Measurements from ENCODE around the gene SLC66A1.
"Not testable (repeated sequence)": the region's sequence is repeated elsewhere in the genome, so short reads cannot be mapped to it uniquely, and the experiment has no call there.

The SLC66A1 gene, protein sequence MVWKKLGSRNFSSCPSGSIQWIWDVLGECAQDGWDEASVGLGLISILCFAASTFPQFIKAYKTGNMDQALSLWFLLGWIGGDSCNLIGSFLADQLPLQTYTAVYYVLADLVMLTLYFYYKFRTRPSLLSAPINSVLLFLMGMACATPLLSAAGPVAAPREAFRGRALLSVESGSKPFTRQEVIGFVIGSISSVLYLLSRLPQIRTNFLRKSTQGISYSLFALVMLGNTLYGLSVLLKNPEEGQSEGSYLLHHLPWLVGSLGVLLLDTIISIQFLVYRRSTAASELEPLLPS

DNA sequence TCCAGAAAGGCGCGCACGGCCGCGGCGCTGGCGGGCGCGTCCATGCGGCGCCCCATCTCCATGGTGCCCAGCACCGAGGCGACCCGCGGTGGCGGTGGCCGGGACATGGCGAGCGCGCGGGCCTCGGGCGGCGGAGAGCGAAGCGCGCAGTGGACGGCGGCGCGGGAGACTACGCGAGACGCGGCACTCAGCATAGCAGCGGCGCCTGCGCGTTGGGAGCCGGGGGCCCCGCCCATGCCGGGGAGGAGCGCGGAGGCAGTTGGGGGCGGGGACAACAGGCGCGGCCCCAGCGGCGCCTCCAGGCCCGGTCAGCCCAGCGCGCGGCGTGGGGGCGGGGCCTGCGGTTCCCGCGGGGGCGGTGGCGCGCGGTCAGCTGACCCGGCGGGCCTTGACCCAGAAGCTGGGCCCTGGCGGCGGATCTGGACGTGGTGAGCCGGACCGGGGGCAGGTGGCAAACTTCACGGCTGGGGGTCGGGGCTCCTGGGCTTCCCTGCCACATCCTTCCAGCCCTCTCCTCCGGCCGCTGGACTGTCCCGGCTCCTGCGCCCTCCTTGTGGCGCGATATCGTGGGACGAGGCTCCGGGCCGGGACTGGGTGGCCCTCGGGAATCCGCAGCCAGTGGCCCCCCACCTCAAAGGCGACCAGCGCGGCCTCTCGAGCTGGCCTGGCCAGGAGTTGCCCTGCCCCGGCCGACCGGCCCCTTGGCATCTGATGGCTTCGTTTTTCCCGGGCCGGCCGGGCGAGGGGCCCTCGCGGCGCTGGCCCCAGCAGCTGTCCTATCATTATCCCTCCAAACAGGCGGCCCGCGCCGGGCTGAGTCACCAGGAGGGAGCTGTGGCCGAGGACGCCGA, at the start of gene SLC66A1, which contains the start of gene AKR7A2:
Gene SLC66A1 (plus strand): TSS at position 396 of the 851 bp plus-strand sequence. CDS start 5,352 bp downstream, outside the sequence.
Gene AKR7A2 (minus strand): TSS at position 214 of the 851 bp plus-strand sequence. CDS start 20 bp downstream, at position 194.
- peak; percentile 91 for DNase-seq (ENCODE audit: low read depth)
- TF ChIP-seq POLR2A (IDR thresholded peaks at IDR 0.05; ENCODE audit: extremely low read depth, insufficient read length) (peak; percentile 77), MYC (IDR thresholded peaks at IDR 0.05; ENCODE audit: low read depth, low read length) (0 out of 2 replicates have a peak, but pooled peaks have one; percentile 7), MAX (IDR thresholded peaks at IDR 0.05; ENCODE audit: low read depth, low read length) (peak; percentile 17), CTCF (IDR thresholded peaks at IDR 0.05; ENCODE audit: low read depth, low read length) (no peak)
- peak within 1 kb of the TSS; percentile 71 for H3K4me3 ChIP-seq (ENCODE audit: low read depth, low read length)

DNA sequence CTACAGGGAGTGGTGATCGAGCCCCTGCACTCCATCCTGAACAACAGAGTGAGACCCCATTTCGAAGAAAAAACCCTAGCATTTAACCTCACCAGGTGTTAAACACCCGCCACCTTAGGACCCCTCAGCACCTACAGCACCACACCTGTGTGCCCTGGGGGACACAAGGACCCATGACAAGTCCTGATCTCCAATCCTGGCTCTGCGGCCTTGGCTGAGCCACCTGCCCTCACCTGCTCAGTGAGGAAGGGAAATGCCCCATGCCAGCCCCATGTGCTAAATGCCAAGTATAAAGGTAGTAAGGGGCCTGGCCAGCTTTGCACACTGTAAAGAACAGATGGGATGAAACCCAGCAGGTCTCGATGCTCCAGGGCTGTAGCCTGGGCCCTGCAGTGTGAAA, 49.4 kb upstream of the SLC66A1 start:
- no peak for DNase-seq (ENCODE audit: low read depth)
- H3K4me3 ChIP-seq (ENCODE audit: low read depth, low read length): no peak overlapping the region
- no peak for TF ChIP-seq MAX (IDR thresholded peaks at IDR 0.05; ENCODE audit: low read depth, low read length)

GRCh38 chr1:19268445-19268844, 43.7 kb upstream of the SLC66A1 start:
- TF ChIP-seq MYC (IDR thresholded peaks at IDR 0.05; ENCODE audit: low read depth, low read length) (no peak), POLR2A (IDR thresholded peaks at IDR 0.05; ENCODE audit: extremely low read depth, insufficient read length) (no peak), MAX (IDR thresholded peaks at IDR 0.05; ENCODE audit: low read depth, low read length) (no peak), CTCF (IDR thresholded peaks at IDR 0.05; ENCODE audit: low read depth, low read length) (no peak)
- no peak overlapping the region for H3K4me3 ChIP-seq (ENCODE audit: low read depth, low read length)
- no peak for DNase-seq (ENCODE audit: low read depth)

DNA sequence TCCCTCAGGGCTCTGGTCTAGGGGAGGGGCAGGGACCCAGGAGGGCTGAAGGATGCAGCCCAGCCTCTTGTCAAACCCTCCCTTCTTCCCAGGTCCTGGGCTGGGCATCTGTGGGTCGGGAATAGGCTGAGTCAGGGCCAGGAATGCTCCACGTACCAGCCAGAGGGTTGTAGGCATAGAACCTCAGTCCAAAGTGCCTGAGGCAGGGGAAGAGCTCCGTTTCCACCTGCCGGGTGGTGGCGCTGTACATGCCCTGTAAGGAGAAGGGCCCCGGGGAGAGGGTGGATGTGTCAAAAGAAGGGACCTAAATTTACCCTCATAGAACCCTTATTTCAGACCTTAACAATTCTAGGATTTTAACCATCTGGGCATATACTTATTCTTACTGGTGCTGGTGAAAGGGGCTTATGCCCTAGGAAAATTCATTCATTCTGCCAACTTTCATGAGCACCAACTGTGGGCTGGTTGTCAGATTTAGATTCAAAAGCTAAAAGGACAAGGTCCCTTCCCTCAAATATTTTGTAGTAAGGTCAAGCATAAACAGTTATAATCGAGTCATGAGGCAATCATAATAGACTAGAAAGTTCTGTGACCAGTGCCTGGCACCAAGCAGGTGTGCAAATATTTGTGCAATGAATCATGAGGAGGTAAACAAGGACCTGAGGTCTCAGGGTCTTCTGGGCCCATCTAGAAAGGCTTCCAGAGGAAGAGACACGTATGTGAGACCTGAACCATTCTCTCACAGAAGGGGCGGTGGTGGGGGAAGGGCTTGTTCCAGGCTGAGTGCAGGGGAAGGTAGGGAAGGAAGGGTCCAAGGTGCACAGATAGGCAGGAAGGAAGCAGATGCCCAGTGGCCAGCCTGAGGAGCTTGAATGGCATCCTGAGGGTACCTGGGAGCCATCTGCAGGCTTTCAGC, 42.4 kb upstream of the SLC66A1 start:
- not testable (repeated sequence) for H3K4me3 ChIP-seq (ENCODE audit: low read depth, low read length); DNase-seq (ENCODE audit: low read depth)

DNA sequence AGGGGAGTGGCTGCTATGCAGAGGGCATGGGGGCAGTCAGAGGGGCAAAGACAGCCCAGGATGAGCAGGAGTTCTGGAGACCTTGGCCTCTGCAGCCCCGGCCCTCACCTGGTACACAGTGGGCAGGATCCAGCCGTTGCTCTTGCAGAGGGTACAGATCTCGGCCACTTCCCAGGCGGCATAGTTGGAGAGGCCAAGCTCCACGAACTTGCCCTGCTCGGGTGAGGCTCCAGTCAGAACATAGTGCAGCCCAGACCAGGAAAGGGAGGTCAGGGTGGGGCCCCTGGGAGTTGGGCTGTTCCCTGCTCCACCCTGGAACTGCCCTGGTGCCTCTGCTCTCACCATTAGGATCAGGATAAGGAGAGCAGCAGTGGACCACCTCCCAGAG, 41.8 kb upstream of the SLC66A1 start:
- not testable (repeated sequence) for DNase-seq (ENCODE audit: low read depth); H3K4me3 ChIP-seq (ENCODE audit: low read depth, low read length)

GRCh38 chr1:19272064-19272463, 40.1 kb upstream of the SLC66A1 start:
- DNase-seq (ENCODE audit: low read depth): no peak
- H3K4me3 ChIP-seq (ENCODE audit: low read depth, low read length): no peak overlapping the region
- no peak for TF ChIP-seq MYC (IDR thresholded peaks at IDR 0.05; ENCODE audit: low read depth, low read length)
- TF ChIP-seq CTCF (IDR thresholded peaks at IDR 0.05; ENCODE audit: low read depth, low read length): no peak
- no peak for TF ChIP-seq MAX (IDR thresholded peaks at IDR 0.05; ENCODE audit: low read depth, low read length)
- no peak for TF ChIP-seq POLR2A (IDR thresholded peaks at IDR 0.05; ENCODE audit: extremely low read depth, insufficient read length)

Data from NB4 (cell line).